Ammon's horn (tissue), 1 donor: ENCODE measurements around the gene SLC6A18.
"Not testable (repeated sequence)": the region's sequence is repeated elsewhere in the genome, so short reads cannot be mapped to it uniquely, and the experiment has no call there.

ENCODE experiments used
- DNase-seq: peaks from one replicate; pipeline ENCODE4 v3.0.0-alpha.2; 2016; ENCODE audit warnings: low spot score

The SLC6A18 gene

DNA sequence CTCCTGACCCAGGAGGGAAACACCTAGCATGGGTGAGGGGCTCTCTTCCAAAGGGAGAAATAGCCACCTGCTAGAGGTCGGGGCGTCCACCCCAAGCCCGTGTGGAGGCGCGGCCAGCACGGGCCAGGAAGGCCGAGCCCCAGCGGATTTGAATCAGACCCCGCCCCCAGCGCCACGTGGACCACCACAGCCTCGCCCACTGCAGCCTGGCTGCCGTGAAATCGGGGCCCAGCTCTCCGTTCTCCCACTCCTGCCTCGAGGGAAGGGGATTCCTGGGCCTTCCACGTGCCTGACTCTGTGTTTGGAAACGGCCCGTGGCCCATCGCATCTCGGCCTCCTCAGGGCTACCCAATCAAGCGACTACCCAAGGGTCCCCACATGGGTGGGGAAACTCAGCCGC, 31.6 kb downstream of the SLC6A18 start:
- no peak for DNase-seq

DNA sequence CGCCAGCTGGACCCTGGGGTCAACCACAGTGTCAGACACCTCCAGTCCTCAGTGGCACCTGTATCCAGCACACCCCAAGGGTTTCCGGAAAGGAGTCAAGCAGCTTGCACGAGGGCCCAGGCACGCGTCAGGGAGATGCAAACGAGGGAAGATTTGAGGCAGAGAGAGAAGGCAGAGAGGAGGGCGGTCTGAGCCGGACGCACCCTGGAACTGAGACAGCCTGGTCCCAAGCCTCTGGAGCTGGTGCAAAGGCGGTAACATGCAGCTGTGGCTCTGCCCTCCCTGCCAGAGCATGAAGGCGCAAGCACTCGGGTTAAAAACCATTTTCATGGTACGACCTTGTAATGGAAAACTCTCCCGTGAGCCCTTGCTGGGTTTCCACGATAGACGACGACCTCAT, 32.2 kb downstream of the SLC6A18 start:
- DNase-seq = no peak

DNA sequence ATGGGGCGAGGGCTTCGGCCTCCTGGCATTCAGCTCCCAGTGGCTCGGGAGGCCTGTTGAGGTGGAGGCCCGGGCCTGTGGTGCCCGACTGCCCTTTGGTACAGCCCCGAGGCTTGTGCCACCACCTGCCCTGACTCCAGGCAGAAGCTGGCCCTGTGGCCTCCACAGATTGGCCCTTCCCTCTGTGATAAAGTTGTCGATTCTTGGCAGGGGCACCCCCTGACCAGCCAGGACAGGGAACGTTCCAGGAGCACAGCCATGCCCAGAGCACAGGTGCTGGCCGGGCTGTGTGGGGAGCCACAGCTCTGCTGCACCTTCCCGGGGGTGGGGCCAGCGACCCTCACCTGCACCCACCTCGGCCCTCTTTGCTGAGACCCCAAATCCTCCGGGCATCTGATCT, 32.7 kb downstream of the SLC6A18 start:
- DNase-seq = no peak

DNA sequence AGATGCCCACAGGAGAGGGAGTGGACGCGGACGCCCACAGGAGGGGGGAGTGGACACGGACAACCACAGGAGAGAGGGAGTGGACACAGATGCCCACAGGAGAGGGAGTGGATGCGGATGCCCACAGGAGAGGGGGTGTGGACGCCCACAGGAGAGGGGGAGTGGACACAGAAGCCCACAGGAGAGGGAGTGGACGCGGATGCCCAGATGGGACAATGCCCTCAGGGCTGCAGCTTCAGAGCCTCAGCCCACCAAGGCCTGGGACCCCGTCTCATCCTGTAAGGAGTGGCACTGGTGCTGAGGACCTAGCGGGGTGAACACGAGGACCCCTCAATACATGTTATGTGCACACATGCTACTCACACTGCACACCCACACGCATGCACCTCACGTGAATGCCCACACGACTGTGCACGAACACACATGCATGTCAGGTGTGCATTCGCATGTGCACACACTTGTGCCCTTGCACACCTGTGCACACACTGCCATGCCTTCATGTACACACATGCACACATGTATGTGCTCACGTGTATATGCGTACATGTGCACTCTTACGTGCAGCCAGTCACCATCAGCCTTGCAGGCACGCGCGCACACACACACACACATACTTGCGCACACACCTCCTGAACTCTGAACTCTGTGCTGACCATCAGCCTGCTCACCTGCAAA, 34.8 kb downstream of the SLC6A18 start:
- no peak for DNase-seq

DNA sequence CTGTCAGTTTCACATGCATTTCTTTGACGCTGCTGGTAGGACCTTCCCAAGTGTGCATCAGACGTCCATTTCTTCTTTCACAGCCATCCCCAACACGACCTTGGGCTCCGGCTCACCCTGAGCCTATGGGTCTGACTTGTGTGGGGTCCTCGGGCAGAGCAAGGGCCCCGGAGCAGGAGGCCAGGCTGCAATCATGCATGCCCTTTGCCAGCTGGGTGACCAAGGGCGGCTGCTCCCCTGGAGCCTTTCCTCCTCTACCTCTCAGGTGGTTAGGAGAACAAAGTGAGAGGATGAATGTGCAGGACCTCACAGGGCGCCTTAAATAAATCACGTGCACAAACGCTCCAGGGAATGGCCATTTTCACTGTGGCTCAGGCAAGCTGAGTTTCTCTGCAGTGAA, 36.5 kb downstream of the SLC6A18 start:
- no peak for DNase-seq

DNA sequence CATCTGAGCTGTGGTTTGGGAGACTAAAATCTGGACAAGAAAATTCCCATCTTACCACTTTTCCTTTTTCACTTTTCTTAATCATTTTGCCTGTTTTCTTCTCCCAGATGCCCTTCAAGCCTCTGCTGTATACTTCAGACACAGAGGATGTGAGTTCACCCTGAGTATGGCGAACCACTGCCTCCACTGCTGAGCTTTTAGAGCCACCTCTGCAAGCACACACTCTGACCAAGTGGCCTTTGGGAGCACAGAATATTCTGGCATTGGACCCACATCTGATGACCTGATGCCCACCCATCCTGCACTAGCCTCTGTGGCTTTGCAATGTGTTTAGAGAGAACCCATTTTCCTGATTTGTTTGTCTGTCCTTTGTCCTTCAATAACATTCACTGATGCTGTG, 37.2 kb downstream of the SLC6A18 start:
- DNase-seq = no peak

DNA sequence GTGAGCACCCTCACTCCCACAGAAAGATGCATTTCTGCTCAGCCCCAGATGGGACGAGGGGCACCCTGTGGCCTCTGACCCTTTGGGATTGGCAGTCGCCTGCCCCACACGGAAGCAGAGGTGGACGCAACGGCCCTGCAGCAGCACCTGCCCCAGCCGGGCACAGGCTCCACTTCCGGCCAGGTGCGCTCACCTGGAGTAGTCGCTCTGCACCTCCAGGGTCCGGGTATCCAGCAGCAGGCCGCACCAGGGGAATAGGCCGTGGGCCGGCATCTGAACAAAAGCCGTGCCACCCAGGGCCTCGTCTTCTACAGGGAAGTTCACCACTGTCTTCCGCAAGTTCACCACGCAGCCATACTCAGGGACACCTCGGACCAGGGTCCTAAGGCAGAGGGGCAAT, 39.0 kb downstream of the SLC6A18 start:
- DNase-seq = no peak

DNA sequence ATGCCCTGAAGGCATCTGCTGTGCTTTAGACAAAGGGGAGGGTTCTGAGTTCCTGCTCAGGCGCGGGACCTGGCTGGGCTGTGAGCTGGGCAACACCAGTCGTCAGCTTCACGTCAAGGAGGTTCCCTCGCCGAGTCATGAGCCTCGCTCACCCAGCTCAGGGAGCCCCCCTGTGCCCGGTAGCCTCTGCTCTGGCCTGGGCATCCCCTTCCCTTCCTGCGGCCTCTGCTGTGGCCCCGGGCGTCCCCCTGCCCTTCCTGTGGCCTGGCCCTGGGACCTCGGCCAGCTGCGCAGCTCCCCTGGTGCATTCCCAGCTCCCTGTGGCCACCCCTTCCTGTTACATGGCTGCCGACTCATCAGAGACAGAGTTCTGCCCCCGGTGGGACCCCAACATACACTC, 39.8 kb downstream of the SLC6A18 start:
- DNase-seq = no peak

DNA sequence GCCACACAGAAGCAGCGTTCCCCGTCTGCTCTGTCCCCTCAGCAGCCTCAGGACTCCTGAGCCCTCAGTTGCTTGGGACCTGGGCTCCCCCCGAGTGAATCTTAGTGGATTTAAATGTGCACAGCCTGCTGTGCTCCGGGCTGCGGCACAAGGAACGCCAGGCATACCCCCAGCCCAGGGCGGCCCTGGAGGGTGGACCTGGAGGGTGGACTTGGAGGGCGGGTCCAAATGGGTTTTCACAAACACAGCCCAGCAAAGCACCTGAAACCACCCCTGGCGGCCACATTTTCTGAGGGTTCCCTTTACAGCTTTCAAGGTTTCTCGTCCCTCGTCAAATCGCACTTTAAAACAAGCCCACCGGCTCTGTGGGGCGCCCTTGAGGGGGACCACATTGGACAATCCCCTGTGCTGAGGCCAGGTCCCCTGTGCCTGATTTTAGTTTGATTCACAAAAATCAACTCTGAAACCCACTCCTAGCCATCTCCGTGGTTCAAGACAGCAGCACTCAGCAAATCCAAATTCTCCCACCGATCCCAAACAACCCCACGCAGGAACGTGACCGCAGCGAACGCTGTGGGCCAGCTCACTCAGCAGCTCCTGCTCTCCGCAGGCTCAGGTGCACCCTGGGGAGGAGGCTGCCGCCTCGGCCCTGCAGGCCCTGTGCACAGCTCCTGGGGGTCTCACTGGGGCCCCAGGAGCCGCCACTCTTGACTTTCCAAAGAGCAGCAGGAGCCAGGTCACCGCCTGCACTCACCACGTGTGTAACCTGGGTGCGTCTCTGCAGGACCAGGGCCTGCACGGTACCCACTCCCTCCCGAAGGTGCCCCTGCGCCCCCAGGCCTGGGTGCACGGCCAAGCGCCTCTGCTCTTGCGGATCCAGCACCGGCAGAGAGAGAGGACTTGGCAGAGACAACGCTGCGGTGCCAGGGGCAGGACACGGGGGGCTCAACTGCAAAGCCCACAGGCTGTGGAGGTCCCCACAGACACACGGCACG, 40.6 kb downstream of the SLC6A18 start:
- DNase-seq = no peak

DNA sequence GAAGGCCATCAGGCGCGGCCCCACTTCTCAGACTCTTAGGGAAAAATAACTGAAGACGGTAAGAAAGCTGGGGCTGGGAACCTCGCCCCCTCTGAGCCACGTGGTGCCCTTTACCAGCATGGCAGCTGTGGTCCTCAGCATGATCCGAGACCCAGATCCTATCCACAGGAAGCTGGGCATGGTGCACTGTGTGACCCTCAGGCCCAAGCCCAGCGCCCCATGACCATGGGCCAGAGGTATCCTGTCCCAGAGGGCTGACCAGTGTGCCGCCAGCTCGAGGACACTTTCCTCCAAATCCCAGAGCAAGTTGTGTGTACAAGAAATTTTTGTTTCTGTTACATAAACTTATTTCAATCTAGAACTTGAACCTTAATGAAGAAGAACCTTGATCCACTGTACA, 41.6 kb downstream of the SLC6A18 start:
- no peak for DNase-seq

DNA sequence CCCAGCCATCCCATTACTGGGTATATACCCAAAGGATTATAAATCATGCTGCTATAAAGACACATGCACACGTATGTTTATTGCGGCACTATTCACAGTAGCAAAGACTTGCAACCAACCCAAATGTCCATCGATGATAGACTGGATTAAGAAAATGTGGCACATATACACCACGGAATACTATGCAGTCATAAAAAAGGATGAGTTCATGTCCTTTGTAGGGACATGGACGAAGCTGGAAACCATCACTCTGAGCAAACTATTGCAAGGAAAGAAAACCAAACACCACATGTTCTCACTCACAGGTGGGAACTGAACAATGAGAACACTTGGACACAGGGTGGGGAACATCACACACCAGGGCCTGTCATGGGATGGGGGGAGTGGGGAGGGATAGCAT, 42.3 kb downstream of the SLC6A18 start:
- not testable (repeated sequence) for DNase-seq

DNA sequence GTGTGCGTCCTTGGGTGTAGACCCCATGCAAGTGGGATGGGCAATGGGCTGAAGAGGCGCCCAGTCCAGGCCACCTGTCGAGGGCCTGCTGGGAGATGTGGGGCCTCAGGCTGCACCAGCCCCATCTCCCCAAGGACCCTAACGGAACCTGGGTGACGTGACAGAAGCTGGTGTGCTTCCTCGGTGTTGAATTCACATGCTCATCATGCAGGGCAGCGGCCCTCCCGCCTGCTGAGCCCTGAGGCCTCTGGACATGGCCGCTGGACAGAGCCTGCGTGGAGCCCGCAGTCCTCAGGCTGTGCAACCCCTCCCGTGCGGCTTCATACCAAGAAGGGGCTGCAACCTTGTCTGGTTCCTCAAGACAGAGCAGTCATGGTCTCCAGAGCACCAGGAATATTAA, 42.9 kb downstream of the SLC6A18 start:
- DNase-seq = no peak

DNA sequence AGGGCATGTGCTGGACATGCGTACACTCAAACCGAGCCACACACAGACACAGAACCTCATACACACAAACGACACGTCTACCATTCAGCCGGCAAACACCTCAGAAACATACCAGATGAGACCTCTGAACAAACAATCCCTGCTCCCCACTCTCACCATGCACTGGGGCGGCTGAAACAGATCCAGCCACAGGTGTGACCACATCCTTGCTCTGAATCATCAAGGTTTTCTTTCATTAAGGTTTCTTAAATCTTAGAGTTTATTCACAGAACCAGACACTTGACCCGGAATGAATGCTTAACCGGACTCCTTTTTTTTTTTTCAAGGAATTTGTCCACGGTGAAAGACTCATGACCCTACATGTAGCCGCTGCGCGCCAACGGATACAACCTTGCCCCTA, 43.5 kb downstream of the SLC6A18 start:
- no peak for DNase-seq

DNA sequence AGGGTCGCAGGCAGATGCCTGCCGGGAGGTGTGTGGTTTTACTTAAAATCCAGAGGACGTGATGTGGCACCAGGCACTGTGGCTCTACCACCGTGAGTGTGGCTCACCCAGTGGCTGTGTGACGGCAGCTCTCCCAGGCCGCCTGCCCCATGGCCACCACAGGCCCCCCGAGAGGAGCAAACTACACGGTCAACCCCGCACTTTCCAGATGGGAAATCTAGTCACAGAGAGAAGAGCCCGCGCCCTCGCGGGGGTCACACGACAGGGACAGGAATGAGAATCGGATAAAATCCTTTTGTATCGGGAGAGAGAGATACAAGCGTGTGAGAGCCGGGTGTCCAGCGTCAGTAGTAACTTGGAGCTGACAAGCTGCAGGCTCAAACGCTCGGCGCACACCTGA, 45.2 kb downstream of the SLC6A18 start:
- DNase-seq = no peak

DNA sequence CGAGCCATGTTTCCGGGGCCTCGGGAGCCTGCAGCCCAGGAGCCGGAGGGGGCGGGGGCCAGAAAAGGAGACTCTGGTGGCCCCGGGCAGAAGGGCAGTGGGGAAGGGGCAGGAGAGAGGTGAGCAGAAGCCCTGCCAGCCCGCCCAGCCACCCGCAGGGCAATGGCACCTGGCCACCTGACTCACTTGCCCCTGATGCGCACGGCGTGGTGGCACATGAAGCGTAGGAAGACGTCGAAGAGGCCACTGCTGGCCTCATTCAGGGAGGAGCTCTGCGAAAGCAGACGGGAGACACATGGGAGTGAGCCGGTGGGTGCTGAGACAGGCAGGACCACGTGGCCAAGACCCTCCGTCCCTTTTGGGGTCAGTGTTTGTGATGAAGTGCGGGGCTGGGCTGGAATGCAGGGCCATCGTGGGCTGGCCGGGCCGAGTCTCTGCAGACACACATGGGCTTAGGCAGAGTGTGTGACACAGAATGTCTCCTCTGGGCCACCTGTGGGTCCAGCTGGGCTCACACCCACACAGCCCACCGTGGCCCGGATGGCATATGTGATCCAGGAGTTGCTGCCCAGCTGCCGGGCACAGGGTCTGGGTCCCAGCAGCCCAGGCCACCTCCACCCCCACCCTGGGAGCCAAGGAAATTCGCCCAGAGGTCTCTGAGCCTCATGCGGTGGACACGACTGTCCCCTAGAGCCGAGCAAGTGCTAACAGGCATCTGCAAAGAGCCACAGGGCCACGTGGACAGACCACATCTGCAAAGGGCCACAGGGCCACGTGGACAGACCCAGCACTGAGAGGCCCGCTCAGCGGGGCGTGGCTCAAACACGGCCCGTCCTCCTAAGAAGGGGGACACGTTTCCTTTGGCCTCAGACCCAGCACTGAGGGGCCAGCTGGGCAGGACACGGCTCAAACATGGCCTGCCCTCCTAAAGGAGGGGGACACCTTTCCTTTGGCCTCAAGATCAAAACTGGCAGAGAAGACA, 46.0 kb downstream of the SLC6A18 start:
- DNase-seq = no peak

DNA sequence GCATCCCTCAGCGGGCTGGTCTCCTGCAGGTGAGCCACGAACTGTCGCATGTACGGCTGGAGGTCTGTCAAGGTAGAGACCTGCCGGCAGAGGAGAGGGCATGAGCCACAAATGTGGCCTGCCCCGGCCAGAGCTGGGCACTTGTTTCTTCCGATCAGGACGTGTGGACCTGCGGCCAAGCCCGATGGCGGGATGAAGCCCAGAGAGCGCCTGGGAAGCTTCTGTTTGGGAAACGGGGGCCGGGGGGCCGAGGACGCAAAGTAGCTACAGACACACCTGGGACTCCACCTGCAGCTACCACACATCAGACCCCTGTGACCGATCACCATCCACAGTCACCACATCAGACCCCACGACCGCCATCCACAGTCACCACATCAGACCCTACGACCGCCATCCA, 47.0 kb downstream of the SLC6A18 start:
- no peak for DNase-seq

DNA sequence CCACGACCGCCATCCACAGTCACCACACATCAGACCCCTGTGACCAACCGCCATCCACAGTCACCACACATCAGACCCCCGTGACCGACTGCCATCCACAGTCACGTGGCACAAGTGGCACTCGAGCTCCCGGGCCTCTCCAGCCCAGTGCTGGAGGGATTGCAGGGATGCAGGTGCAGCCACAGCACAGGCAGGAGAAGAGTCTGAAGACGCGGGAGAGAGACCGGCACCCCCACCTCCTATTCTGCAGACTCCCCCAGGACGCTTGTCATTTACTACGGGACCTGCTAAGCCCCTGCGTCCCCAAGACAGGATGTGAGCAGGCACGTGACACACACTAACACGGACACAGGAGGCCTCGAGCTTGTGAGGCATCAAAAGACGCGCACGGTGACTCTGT, 48.6 kb downstream of the SLC6A18 start:
- no peak for DNase-seq

DNA sequence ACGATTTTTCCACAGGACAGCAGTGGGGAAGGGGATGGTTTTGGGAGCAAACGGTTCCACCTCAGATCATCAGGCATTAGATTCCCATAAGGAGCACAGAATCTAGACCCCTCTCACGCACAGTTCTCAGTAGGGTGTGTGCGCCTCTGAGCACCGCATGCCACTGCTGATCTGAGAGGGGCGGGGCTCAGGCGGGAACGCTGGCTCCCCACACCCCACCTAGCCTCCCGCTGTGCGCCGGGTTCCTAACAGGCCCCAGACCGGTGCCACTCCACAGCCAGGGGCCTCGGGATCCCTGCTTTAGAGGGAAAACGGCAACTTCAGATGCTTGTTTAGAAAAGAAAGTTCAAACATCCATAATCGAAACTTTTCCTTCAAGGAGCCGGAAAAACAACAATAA, 49.3 kb downstream of the SLC6A18 start:
- no peak for DNase-seq

DNA sequence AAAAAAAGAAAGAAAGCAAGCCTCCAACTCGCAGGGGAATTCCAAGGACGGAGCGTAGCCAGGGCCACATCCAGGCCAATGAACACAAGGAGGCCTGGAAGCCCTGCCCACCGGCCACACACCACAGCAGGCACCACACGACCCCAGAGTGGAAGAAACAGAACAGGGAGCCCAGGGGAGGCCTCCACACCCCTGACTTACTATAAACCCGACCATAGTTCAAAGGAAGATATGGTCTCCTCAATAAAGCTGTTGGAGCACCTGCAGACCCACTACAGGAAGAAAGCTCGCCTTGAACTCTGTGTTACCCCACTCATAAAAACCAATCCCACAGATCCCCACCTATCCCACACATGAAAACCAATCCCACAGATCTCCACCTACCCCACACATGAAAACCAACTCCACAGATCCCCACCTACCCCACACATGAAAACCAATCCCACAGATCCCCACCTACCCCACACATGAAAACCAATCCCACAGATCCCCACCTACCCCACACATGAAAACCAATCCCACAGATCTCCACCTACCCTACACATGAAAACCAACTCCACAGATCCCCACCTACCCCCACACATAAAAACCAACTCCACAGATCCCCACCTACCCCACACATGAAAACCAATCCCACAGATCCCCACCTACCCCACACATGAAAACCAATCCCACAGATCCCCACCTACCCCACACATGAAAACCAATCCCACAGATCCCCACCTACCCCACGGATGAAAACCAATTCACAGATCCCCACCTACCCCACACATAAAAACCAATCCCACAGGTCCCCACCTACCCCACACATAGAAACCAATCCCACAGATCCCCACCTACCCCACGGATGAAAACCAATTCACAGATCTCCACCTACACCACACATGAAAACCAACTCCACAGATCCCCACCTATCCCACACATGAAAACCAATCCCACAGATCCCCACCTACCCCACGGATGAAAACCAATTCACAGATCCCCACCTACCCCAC, 50.5 kb downstream of the SLC6A18 start:
- DNase-seq = not testable (repeated sequence)

DNA sequence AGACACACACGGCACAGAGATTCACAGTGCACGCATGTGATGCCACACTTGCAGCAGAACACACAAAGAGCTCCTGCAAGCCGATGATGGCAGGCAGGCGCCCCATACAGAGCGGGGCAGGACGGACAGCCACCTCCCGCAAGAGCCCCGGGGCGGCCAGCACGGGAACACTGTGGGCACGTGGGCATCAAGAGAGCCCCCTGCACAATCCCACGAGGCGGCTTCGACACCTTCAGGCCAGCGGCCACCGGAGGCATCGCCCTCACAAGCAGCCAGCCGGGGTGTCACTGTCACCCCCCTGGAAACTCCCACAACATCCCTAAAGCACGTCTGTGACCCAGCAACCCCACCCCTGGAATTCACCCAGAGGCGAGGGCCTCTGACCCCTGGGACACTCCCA, 51.7 kb downstream of the SLC6A18 start:
- DNase-seq = no peak

DNA sequence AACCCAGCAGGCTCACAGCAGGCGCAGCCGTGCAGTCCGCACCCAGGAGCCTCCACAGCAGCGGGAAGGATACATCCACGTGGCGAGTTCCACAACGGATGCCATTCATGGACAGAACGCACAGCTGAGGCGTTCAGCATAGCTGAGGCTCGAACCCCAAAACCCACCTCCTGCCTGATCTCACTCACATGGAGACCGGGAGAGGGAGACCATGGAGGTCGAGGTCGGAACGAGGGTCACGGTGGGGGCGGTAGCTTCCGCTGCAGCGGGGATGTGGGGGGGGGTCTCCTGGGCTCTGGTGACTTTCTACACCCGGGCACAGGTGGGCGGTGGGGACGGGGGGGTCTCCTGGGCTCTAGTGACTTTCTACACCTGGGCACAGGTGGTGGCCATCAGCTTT, 52.1 kb downstream of the SLC6A18 start:
- no peak for DNase-seq
